Forelimb muscle (tissue), 1 donor: ENCODE data around the gene KCTD19. TPM values are rescaled to one million over a fixed set of nuclear protein-coding genes. Genes with fewer than 3 reads are reported as not detected.

ENCODE experiments used
- DNase-seq: peaks from one replicate; pipeline ENCODE4 v3.0.0-alpha.2; 2013; ENCODE audit warnings: low read depth
- polyA plus RNA-seq: library from polyadenylated mRNA; unstranded; fragments of 120-200 nt; gene quantifications from one replicate; pipeline ENCODE4 v1.2.1, GENCODE V29; 2013; ENCODE audit not compliant: insufficient read length

Gene KCTD19
- polyA plus RNA-seq, 1 donor = 0.32 TPM

- no peak for DNase-seq
Observed at GRCh38 chr16:67243481-67243880, 83.1 kb downstream of the KCTD19 start.

- DNase-seq = no peak
Observed at GRCh38 chr16:67242138-67242730, 84.3 kb downstream of the KCTD19 start.

- no peak for DNase-seq
Observed at GRCh38 chr16:67241008-67241900, 85.3 kb downstream of the KCTD19 start.

GRCh38 chr16:67240506-67240905 lies 86.0 kb downstream of the KCTD19 start:
- DNase-seq = no peak

Other genes starting within 250 kb of the KCTD19 start
- 18.4 TPM for gene PHAF1, start 216.8 kb downstream of the KCTD19 start, polyA plus RNA-seq
- gene B3GNT9, start 175.7 kb downstream of the KCTD19 start, polyA plus RNA-seq = 9.7 TPM
- gene TRADD, start 166.8 kb downstream of the KCTD19 start, polyA plus RNA-seq = 4.4 TPM
- 3.6 TPM for gene FBXL8, start 166.8 kb downstream of the KCTD19 start, polyA plus RNA-seq
- gene HSF4, start 162.0 kb downstream of the KCTD19 start, polyA plus RNA-seq = 3.5 TPM
- 34.4 TPM for gene NOL3, start 156.2 kb downstream of the KCTD19 start, polyA plus RNA-seq
- gene MATCAP1, start 142.8 kb downstream of the KCTD19 start, polyA plus RNA-seq = 18.8 TPM
- gene EXOC3L1, start 136.6 kb downstream of the KCTD19 start, polyA plus RNA-seq = 12.9 TPM
- 40.5 TPM for gene E2F4, start 134.6 kb downstream of the KCTD19 start, polyA plus RNA-seq
- gene ELMO3, start 127.6 kb downstream of the KCTD19 start, polyA plus RNA-seq = 1.1 TPM
- gene TMEM208, start 99.6 kb downstream of the KCTD19 start, polyA plus RNA-seq = 18.6 TPM
- gene FHOD1, start 79.3 kb downstream of the KCTD19 start, polyA plus RNA-seq = 24.6 TPM
- gene SLC9A5, start 77.8 kb downstream of the KCTD19 start, polyA plus RNA-seq = 1.2 TPM
- gene PLEKHG4, start 47.2 kb downstream of the KCTD19 start, polyA plus RNA-seq = 9.9 TPM
- gene LRRC36, start 74 bp upstream of the KCTD19 start, polyA plus RNA-seq = 0.47 TPM
- 497 TPM for gene TPPP3, start 66.8 kb upstream of the KCTD19 start, polyA plus RNA-seq
- 18.9 TPM for gene ZDHHC1, start 89.7 kb upstream of the KCTD19 start, polyA plus RNA-seq
- gene HSD11B2, start 104.4 kb upstream of the KCTD19 start, polyA plus RNA-seq = 11.1 TPM
- 61.4 TPM for gene ATP6V0D1, start 154.4 kb upstream of the KCTD19 start, polyA plus RNA-seq
- gene AGRP, start 156.8 kb upstream of the KCTD19 start, polyA plus RNA-seq = not detected
- 46.5 TPM for gene RIPOR1, start 202.1 kb upstream of the KCTD19 start, polyA plus RNA-seq
- 35.8 TPM for gene CTCF, start 235.8 kb upstream of the KCTD19 start, polyA plus RNA-seq